Type B pancreatic cell (in vitro differentiated cells): Measurements from ENCODE around the gene CSRP3. TPM values are rescaled to one million over a fixed set of nuclear protein-coding genes. Genes with fewer than 3 reads are reported as not detected.
"Not testable (repeated sequence)": the region's sequence is repeated elsewhere in the genome, so short reads cannot be mapped to it uniquely, and the experiment has no call there.

Source experiments
- DNase-seq: peaks from one replicate; pipeline ENCODE4 v3.0.0; 2021; ENCODE audit warnings: mixed read lengths; ENCODE audit not compliant: unreplicated experiment; ENCODE audit errors: extremely low spot score
- H3K27ac Mint-ChIP-seq: 2 replicates; pipeline ENCODE4 v1.8.0; 2021; ENCODE audit warnings: mild to moderate bottlenecking, mixed read lengths
- H3K27me3 Mint-ChIP-seq: 2 replicates; pipeline ENCODE4 v1.8.0; 2021; ENCODE audit warnings: mixed read lengths
- H3K36me3 Mint-ChIP-seq: 2 replicates; pipeline ENCODE4 v1.8.0; 2021; ENCODE audit warnings: mixed read lengths
- H3K4me1 Mint-ChIP-seq: one replicate; pipeline ENCODE4 v1.8.0; 2021; ENCODE audit warnings: mixed read lengths; ENCODE audit not compliant: unreplicated experiment
- H3K4me3 Mint-ChIP-seq: 2 replicates; pipeline ENCODE4 v1.8.0; 2021; ENCODE audit warnings: mild to moderate bottlenecking, mixed read lengths
- H3K9me3 Mint-ChIP-seq: 2 replicates; pipeline ENCODE4 v1.8.0; 2021; ENCODE audit warnings: mixed read lengths
- CTCF ChIP-seq: fragments of 200-600 bp; sonication (generic); conservative IDR thresholded peaks from 2 replicates; pipeline ENCODE4 v1.5.0; 2021; ENCODE audit warnings: antibody characterized with exemption, mild to moderate bottlenecking
- total RNA-seq: library from RNA; stranded (reverse); gene quantifications from 2 replicates; pipeline ENCODE4 v1.2.1, GENCODE V29; 2021; ENCODE audit warnings: low replicate concordance

CSRP3 gene
- total RNA-seq, 1 donor from 2014 or later = not detected

- H3K36me3 Mint-ChIP-seq = peaks cover 31% of the 10 kb centered on the region
- no peak overlapping the region for H3K27ac Mint-ChIP-seq
- no peaks in the 10 kb centered on the region for H3K27me3 Mint-ChIP-seq
- no peak for TF ChIP-seq CTCF
- no peak for DNase-seq
- H3K9me3 Mint-ChIP-seq = no peaks in the 10 kb centered on the region
- H3K4me1 Mint-ChIP-seq = peaks cover 9% of the 10 kb centered on the region
- no peak overlapping the region for H3K4me3 Mint-ChIP-seq
Observed at GRCh38 chr11:19162951-19163505, 38.8 kb downstream of the CSRP3 start.

- no peak for TF ChIP-seq CTCF
- H3K4me3 Mint-ChIP-seq = no peak overlapping the region
- H3K36me3 Mint-ChIP-seq = peaks cover 29% of the 10 kb centered on the region
- H3K27me3 Mint-ChIP-seq = no peaks in the 10 kb centered on the region
- peaks cover 9% of the 10 kb centered on the region for H3K4me1 Mint-ChIP-seq
- no peak for DNase-seq
- H3K27ac Mint-ChIP-seq = no peak overlapping the region
- H3K9me3 Mint-ChIP-seq = no peaks in the 10 kb centered on the region
Observed at GRCh38 chr11:19161651-19162050, 40.1 kb downstream of the CSRP3 start.

GRCh38 chr11:19160847-19161246 lies 40.9 kb downstream of the CSRP3 start:
- peaks cover 9% of the 10 kb centered on the region for H3K4me1 Mint-ChIP-seq
- H3K36me3 Mint-ChIP-seq = peaks cover 30% of the 10 kb centered on the region
- no peak overlapping the region for H3K27ac Mint-ChIP-seq
- no peaks in the 10 kb centered on the region for H3K9me3 Mint-ChIP-seq
- H3K27me3 Mint-ChIP-seq = no peaks in the 10 kb centered on the region
- DNase-seq = no peak
- no peak overlapping the region for H3K4me3 Mint-ChIP-seq
- TF ChIP-seq CTCF = no peak

GRCh38 chr11:19156892-19157291 lies 44.9 kb downstream of the CSRP3 start:
- Mint-ChIP-seq H3K27ac (no peak overlapping the region), H3K27me3 (no peaks in the 10 kb centered on the region), H3K36me3 (peaks cover 38% of the 10 kb centered on the region), H3K9me3 (no peaks in the 10 kb centered on the region), H3K4me1 (no peaks in the 10 kb centered on the region), H3K4me3 (no peak overlapping the region)
- TF ChIP-seq CTCF = no peak
- no peak for DNase-seq

- Mint-ChIP-seq H3K27ac (no peak overlapping the region), H3K4me1 (no peaks in the 10 kb centered on the region), H3K4me3 (no peak overlapping the region), H3K9me3 (no peaks in the 10 kb centered on the region), H3K27me3 (no peaks in the 10 kb centered on the region), H3K36me3 (peaks cover 13% of the 10 kb centered on the region)
- TF ChIP-seq CTCF = no peak
- DNase-seq = no peak
Observed at GRCh38 chr11:19145319-19145718, 56.5 kb downstream of the CSRP3 start.

GRCh38 chr11:19136884-19137283 lies 64.9 kb downstream of the CSRP3 start:
- H3K27me3 Mint-ChIP-seq, H3K4me1 Mint-ChIP-seq, H3K4me3 Mint-ChIP-seq, H3K9me3 Mint-ChIP-seq, H3K27ac Mint-ChIP-seq, DNase-seq: not testable (repeated sequence)
- peaks cover 19% of the 10 kb centered on the region for H3K36me3 Mint-ChIP-seq
